Natural killer cell treated with Interleukin-12 subunit alpha and Interleukin-12 subunit beta and Interleukin-15 and Interleukin-18, amount 100 ng/mL, for 72 hours (primary cell): ENCODE measurements around the gene MBLAC1. TPM values are rescaled to one million over a fixed set of nuclear protein-coding genes. Genes with fewer than 3 reads are reported as not detected.
A peak's percentile ranks its signal among the peaks of the same experiment; 100 is the strongest.

Source experiments
- ATAC-seq, 2 donors: fragments of 150-1000 bp; cut with Tn5 transposase in 1 of 2; sonication (Bioruptor Pico), chemical (Tn5 transposase) in 1 of 2; 2 replicates each; pipeline ENCODE4 v1.10.0; 2021
- DNase-seq: peaks from one replicate; pipeline ENCODE4 v3.0.0; 2022; ENCODE audit warnings: low spot score
- H3K27ac Mint-ChIP-seq, 2 donors: 1 replicate in 1 of 2; 2 replicates in 1 of 2; pipeline ENCODE4 v1.8.0; 2022; ENCODE audit warnings: mixed read lengths in 2 of 2, mild to moderate bottlenecking in 1 of 2, moderate library complexity in 1 of 2
- H3K27me3 Mint-ChIP-seq, 2 donors: 1 replicate in 1 of 2; 2 replicates in 1 of 2; pipeline ENCODE4 v1.8.0; 2022; ENCODE audit warnings: mixed read lengths in 2 of 2
- H3K36me3 Mint-ChIP-seq: one replicate; pipeline ENCODE4 v1.8.0; 2022; ENCODE audit warnings: mixed read lengths
- H3K4me1 Mint-ChIP-seq, 2 donors: 1 replicate in 1 of 2; 2 replicates in 1 of 2; pipeline ENCODE4 v1.8.0; 2022; ENCODE audit warnings: low read depth in 2 of 2, mixed read lengths in 2 of 2, mild to moderate bottlenecking in 1 of 2
- H3K4me3 Mint-ChIP-seq: one replicate; pipeline ENCODE4 v1.8.0; 2022; ENCODE audit warnings: mixed read lengths
- H3K9me3 Mint-ChIP-seq: 2 replicates; pipeline ENCODE4 v1.8.0; 2022; ENCODE audit warnings: mixed read lengths
- total RNA-seq, 2 donors: library from RNA; stranded (reverse); gene quantifications; one replicate each; pipeline ENCODE4 v1.2.3, GENCODE V29; 2022

Gene MBLAC1
- total RNA-seq, 2 donors from 2014 or later, result 3.4 to 6.5 TPM

- Mint-ChIP-seq H3K9me3 (no peaks in the 10 kb centered on the region), H3K4me3 (peak overlapping the region; percentile 44), H3K4me1 (peaks cover 9 to 31% of the 10 kb centered on the region in 2 donors), H3K27ac (peak overlapping the region; percentile 83 to 86), H3K36me3 (peaks cover 14% of the 10 kb centered on the region), H3K27me3 (no peaks in the 10 kb centered on the region)
- ATAC-seq, result no peak
- no peak for DNase-seq
Measured at GRCh38 chr7:100090527-100091410, 36.0 kb upstream of the MBLAC1 start.

DNA sequence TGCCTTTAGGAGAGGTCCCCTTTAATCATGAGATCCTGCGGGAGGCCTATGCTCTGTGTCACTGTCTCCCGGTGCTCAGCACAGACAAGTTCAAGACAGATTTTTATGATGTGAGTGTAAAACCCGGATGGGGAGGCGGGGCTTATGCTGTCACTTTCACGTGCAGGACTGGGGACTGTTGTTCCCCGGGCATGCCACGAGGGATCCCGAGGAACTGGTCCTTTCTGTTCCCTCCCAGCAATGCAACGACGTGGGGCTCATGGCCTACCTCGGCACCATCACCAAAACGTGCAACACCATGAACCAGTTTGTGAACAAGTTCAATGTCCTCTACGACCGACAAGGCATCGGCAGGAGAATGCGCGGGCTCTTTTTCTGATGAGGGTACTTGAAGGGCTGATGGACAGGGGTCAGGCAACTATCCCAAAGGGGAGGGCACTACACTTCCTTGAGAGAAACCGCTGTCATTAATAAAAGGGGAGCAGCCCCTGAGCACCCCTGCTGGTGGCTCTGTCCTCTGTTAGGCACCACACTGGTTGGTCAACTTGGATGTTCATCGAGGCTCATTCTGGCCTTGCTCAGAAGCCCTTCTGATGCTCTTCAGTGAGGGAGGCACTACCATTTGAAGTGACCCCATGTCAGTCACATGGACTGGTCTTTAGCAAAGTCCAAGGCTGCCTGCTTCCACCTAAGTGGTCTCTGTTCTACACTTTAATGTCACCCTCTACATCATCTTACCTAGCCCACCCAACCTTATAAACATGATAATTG is 35.2 kb upstream of the MBLAC1 start:
- Mint-ChIP-seq H3K27ac (peak overlapping the region in 1 of 2 donors; percentile 83), H3K9me3 (no peaks in the 10 kb centered on the region), H3K36me3 (peaks cover 16% of the 10 kb centered on the region), H3K4me1 (peaks cover 9 to 34% of the 10 kb centered on the region in 2 donors), H3K27me3 (no peaks in the 10 kb centered on the region), H3K4me3 (no peak overlapping the region)
- ATAC-seq (no peak), DNase-seq (no peak)

DNA sequence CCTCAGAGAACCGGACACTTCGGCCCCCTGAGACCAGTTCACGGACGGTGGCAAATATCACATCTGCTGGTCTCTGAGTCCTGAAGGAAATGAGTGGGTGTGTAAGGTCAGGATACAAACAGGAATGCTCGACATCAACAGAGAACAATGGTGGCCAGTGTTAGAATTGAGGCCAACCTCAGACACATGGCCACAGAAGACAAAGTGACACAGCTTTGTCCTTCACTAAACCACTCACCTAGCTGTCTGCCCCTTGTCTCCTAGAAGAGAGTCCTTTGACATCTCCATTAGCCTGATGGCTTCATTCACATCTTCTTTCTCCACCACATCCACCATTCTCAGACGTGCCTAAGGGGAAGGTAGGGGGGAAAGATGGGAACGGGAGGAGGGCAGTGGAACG is 33.7 kb upstream of the MBLAC1 start:
- H3K36me3 Mint-ChIP-seq, result peaks cover 26% of the 10 kb centered on the region
- H3K27me3 Mint-ChIP-seq, result no peaks in the 10 kb centered on the region
- no peak for ATAC-seq

GRCh38 chr7:100093498-100093897 is 33.3 kb upstream of the MBLAC1 start:
- H3K9me3 Mint-ChIP-seq, result no peaks in the 10 kb centered on the region
- ATAC-seq (no peak), DNase-seq (no peak)
- no peak overlapping the region for H3K4me3 Mint-ChIP-seq
- H3K27me3 Mint-ChIP-seq, result no peaks in the 10 kb centered on the region
- H3K27ac Mint-ChIP-seq, result peak overlapping the region in 1 of 2 donors; percentile 62
- H3K36me3 Mint-ChIP-seq, result peaks cover 31% of the 10 kb centered on the region
- peaks cover 20 to 37% of the 10 kb centered on the region in 2 donors for H3K4me1 Mint-ChIP-seq

More for the DNA sequence above, 33.7 kb upstream of the MBLAC1 start:
- no peak for DNase-seq
- H3K9me3 Mint-ChIP-seq, result no peaks in the 10 kb centered on the region
- H3K4me1 Mint-ChIP-seq, result peaks cover 16 to 36% of the 10 kb centered on the region in 2 donors
- no peak overlapping the region for H3K27ac Mint-ChIP-seq
- no peak overlapping the region for H3K4me3 Mint-ChIP-seq

GRCh38 chr7:100093925-100094486 is 32.8 kb upstream of the MBLAC1 start:
- Mint-ChIP-seq H3K9me3 (no peaks in the 10 kb centered on the region), H3K4me1 (peaks cover 25 to 42% of the 10 kb centered on the region in 2 donors), H3K36me3 (peaks cover 36% of the 10 kb centered on the region)

DNA sequence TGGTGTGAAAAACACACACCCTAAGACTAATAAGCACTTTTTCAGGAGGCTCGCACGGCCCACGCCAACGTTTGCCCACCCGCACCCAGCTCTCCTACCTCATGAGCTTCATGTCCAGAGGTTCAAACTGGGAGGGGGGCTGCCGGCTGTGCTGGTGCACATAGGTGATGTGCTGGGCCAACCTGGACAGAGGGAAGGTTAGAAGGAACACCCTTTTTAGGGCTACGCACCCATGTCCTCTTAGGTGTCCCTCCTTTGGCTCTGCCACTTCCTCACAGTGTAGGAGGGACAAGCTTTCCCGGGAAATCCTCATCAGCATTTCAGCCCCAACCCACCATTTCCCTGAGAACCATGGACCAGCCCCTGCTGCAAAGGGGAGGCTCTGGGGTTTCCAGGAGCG is 31.5 kb upstream of the MBLAC1 start:
- H3K4me3 Mint-ChIP-seq, result no peak overlapping the region
- H3K27ac Mint-ChIP-seq, result peak overlapping the region in 1 of 2 donors; percentile 33
- H3K9me3 Mint-ChIP-seq, result no peaks in the 10 kb centered on the region
- no peaks in the 10 kb centered on the region for H3K27me3 Mint-ChIP-seq
- DNase-seq (no peak), ATAC-seq (no peak)
- peaks cover 48% of the 10 kb centered on the region for H3K36me3 Mint-ChIP-seq
- H3K4me1 Mint-ChIP-seq, result peaks cover 29 to 43% of the 10 kb centered on the region in 2 donors

More at GRCh38 chr7:100093925-100094486, 32.8 kb upstream of the MBLAC1 start:
- Mint-ChIP-seq H3K27ac (peak overlapping the region in 1 of 2 donors; percentile 62), H3K4me3 (no peak overlapping the region), H3K27me3 (no peaks in the 10 kb centered on the region)
- ATAC-seq, result no peak
- no peak for DNase-seq

GRCh38 chr7:100095704-100096103 is 31.1 kb upstream of the MBLAC1 start:
- ATAC-seq (no peak), DNase-seq (no peak)
- H3K4me3 Mint-ChIP-seq, result no peak overlapping the region
- peaks cover 48% of the 10 kb centered on the region for H3K36me3 Mint-ChIP-seq
- H3K9me3 Mint-ChIP-seq, result no peaks in the 10 kb centered on the region
- peak overlapping the region; percentile 33 to 57 for H3K27ac Mint-ChIP-seq
- H3K27me3 Mint-ChIP-seq, result no peaks in the 10 kb centered on the region
- H3K4me1 Mint-ChIP-seq, result peaks cover 29 to 39% of the 10 kb centered on the region in 2 donors

GRCh38 chr7:100098913-100099312 is 27.9 kb upstream of the MBLAC1 start:
- no peak for DNase-seq
- Mint-ChIP-seq H3K4me1 (peaks cover 38 to 42% of the 10 kb centered on the region in 2 donors), H3K9me3 (no peaks in the 10 kb centered on the region), H3K36me3 (peaks cover 38% of the 10 kb centered on the region), H3K4me3 (peak overlapping the region; percentile 95), H3K27ac (peak overlapping the region; percentile 92 to 93), H3K27me3 (no peaks in the 10 kb centered on the region)
- ATAC-seq, result no peak

- H3K27me3 Mint-ChIP-seq, result no peaks in the 10 kb centered on the region
- H3K27ac Mint-ChIP-seq, result peak overlapping the region; percentile 92 to 93
- H3K36me3 Mint-ChIP-seq, result peaks cover 38% of the 10 kb centered on the region
- H3K4me1 Mint-ChIP-seq, result peaks cover 38 to 42% of the 10 kb centered on the region in 2 donors
- ATAC-seq, result no peak
- H3K4me3 Mint-ChIP-seq, result peak overlapping the region; percentile 95
- no peak for DNase-seq
- no peaks in the 10 kb centered on the region for H3K9me3 Mint-ChIP-seq
Measured at GRCh38 chr7:100099452-100099851, 27.3 kb upstream of the MBLAC1 start.

DNA sequence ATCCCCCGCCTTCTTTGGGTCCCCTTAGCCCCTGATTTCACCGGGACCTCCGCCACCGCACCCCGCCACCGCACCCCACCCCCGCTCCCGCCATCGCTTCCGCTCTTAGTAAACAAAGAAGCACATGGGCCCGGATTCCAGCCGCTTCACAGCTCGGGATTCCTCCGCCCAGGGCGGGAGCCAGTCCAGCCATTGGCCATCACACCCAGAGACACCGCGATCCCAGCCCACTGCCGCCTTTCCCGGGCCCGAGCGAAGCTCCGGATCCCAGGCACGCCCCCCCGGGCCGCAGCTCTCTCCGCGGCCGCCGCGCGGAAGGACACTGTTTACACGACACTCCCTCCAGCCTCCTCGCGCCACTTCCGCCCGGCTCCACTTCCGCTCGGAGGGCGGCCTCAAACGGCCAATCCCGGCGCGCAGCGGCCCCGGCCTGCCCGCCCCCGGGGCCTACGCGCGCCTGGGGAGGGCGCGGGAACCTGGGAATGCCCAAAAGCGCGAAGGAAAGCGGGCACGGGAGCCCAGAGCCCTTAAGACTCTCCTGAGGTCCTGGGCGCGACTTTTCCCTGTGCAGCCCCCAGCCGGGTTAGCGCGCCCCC is 26.2 kb upstream of the MBLAC1 start:
- Mint-ChIP-seq H3K4me3 (peak overlapping the region; percentile 95), H3K36me3 (peaks cover 37% of the 10 kb centered on the region), H3K4me1 (peaks cover 38 to 41% of the 10 kb centered on the region in 2 donors), H3K9me3 (no peaks in the 10 kb centered on the region), H3K27me3 (no peaks in the 10 kb centered on the region), H3K27ac (peak overlapping the region; percentile 92 to 93)
- DNase-seq (peak; percentile 95), ATAC-seq (peak; percentile 88 to 90)

GRCh38 chr7:100101016-100101862 is 25.5 kb upstream of the MBLAC1 start, which contains the start of the genes AP4M1 and MCM7:
Gene AP4M1 (plus strand): TSS chr7:100101643. CDS start chr7:100101715, 72 bp downstream.
Gene MCM7 (minus strand): TSS chr7:100101397. CDS start chr7:100101294, 103 bp downstream.
- peak within 1 kb of the TSS; percentile 95 for H3K4me3 Mint-ChIP-seq
- H3K27me3 Mint-ChIP-seq, result no peaks in the 10 kb centered on the region
- H3K4me1 Mint-ChIP-seq, result peaks cover 35 to 38% of the 10 kb centered on the region in 2 donors
- peak within 1 kb of the TSS; percentile 92 to 93 for H3K27ac Mint-ChIP-seq
- DNase-seq (peak; percentile 99), ATAC-seq (peak; percentile 94)
- H3K9me3 Mint-ChIP-seq, result no peaks in the 10 kb centered on the region
- peaks cover 32% of the 10 kb centered on the region for H3K36me3 Mint-ChIP-seq

GRCh38 chr7:100102950-100103840 is 23.6 kb upstream of the MBLAC1 start:
- no peaks in the 10 kb centered on the region for H3K9me3 Mint-ChIP-seq
- H3K4me3 Mint-ChIP-seq, result peak overlapping the region; percentile 88
- ATAC-seq, result no peak
- no peaks in the 10 kb centered on the region for H3K27me3 Mint-ChIP-seq
- H3K36me3 Mint-ChIP-seq, result peaks cover 21% of the 10 kb centered on the region
- H3K4me1 Mint-ChIP-seq, result peaks cover 30% of the 10 kb centered on the region in 2 donors
- H3K27ac Mint-ChIP-seq, result peak overlapping the region; percentile 92 to 93
- DNase-seq, result no peak
